ENCODE data around the gene STARD7. TPM values are rescaled to one million over a fixed set of nuclear protein-coding genes. Genes with fewer than 3 reads are reported as not detected.

Gene STARD7
- total RNA-seq, 2 donors from 2014 or later: 145 to 159 TPM

GRCh38 chr2:96245609-96246390, 37.2 kb upstream of the STARD7 start:
- Mint-ChIP-seq H3K27me3 (ENCODE audit: insufficient read depth) (peaks cover 1% of the 10 kb centered on the region), H3K27ac (no peak overlapping the region), H3K36me3 (ENCODE audit: low read depth) (peaks cover 4% of the 10 kb centered on the region), H3K9me3 (no peaks in the 10 kb centered on the region), H3K4me3 (no peak overlapping the region), H3K4me1 (peaks cover 7% of the 10 kb centered on the region)
- WGBS, 2 experiments (ENCODE audit: insufficient coverage in 1 of 2, insufficient read length in 1 of 2): 92 to 95% methylated on average over 5 to 8 of the region's 8 CpGs
- no peaks in the 10 kb centered on the region for H3K27me3 ChIP-seq (ENCODE audit: control insufficient read depth, insufficient read depth, low read length, poor library complexity, severe bottlenecking)
- no peaks in the 10 kb centered on the region for H3K4me1 ChIP-seq (ENCODE audit: control insufficient read depth, insufficient read depth, low read length)
- H3K36me3 ChIP-seq (ENCODE audit: control insufficient read depth, insufficient read depth, low read length): no peaks in the 10 kb centered on the region
- no peak for DNase-seq
- H3K9me3 ChIP-seq (ENCODE audit: control insufficient read depth, low read length): no peaks in the 10 kb centered on the region
- H3K27ac ChIP-seq (ENCODE audit: low read depth, low read length): no peak overlapping the region
- no peak overlapping the region for H3K9ac ChIP-seq (ENCODE audit: extremely low read depth, low read length, poor library complexity, severe bottlenecking)
- no peak overlapping the region for H3K4me3 ChIP-seq (ENCODE audit: low read length)
- TF ChIP-seq, protein P1, sequence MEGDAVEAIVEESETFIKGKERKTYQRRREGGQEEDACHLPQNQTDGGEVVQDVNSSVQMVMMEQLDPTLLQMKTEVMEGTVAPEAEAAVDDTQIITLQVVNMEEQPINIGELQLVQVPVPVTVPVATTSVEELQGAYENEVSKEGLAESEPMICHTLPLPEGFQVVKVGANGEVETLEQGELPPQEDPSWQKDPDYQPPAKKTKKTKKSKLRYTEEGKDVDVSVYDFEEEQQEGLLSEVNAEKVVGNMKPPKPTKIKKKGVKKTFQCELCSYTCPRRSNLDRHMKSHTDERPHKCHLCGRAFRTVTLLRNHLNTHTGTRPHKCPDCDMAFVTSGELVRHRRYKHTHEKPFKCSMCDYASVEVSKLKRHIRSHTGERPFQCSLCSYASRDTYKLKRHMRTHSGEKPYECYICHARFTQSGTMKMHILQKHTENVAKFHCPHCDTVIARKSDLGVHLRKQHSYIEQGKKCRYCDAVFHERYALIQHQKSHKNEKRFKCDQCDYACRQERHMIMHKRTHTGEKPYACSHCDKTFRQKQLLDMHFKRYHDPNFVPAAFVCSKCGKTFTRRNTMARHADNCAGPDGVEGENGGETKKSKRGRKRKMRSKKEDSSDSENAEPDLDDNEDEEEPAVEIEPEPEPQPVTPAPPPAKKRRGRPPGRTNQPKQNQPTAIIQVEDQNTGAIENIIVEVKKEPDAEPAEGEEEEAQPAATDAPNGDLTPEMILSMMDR (conservative IDR thresholded peaks at IDR 0.05): no peak

GRCh38 chr2:96243843-96244242, 35.2 kb upstream of the STARD7 start:
- Mint-ChIP-seq H3K9me3 (no peaks in the 10 kb centered on the region), H3K4me3 (no peak overlapping the region), H3K36me3 (ENCODE audit: low read depth) (peaks cover 10% of the 10 kb centered on the region), H3K27me3 (ENCODE audit: insufficient read depth) (peaks cover 1% of the 10 kb centered on the region), H3K4me1 (peaks cover 7% of the 10 kb centered on the region), H3K27ac (no peak overlapping the region)
- Histone ChIP-seq H3K36me3 (ENCODE audit: control insufficient read depth, insufficient read depth, low read length) (no peaks in the 10 kb centered on the region), H3K4me3 (ENCODE audit: low read length) (no peak overlapping the region), H3K27ac (ENCODE audit: low read depth, low read length) (no peak overlapping the region), H3K27me3 (ENCODE audit: control insufficient read depth, insufficient read depth, low read length, poor library complexity, severe bottlenecking) (no peaks in the 10 kb centered on the region), H3K9ac (ENCODE audit: extremely low read depth, low read length, poor library complexity, severe bottlenecking) (no peak overlapping the region), H3K9me3 (ENCODE audit: control insufficient read depth, low read length) (no peaks in the 10 kb centered on the region), H3K4me1 (ENCODE audit: control insufficient read depth, insufficient read depth, low read length) (no peaks in the 10 kb centered on the region)
- no peak for DNase-seq
- TF ChIP-seq, protein P1 (conservative IDR thresholded peaks at IDR 0.05): no peak
- 60 to 91% methylated on average over 1 to 5 of the region's 5 CpGs for WGBS, 2 experiments (ENCODE audit: insufficient coverage in 1 of 2, insufficient read length in 1 of 2)

GRCh38 chr2:96241900-96242611, 33.4 kb upstream of the STARD7 start:
- H3K36me3 Mint-ChIP-seq (ENCODE audit: low read depth): peaks cover 10% of the 10 kb centered on the region
- H3K9me3 Mint-ChIP-seq: no peaks in the 10 kb centered on the region
- Histone ChIP-seq H3K27ac (ENCODE audit: low read depth, low read length) (no peak overlapping the region), H3K4me1 (ENCODE audit: control insufficient read depth, insufficient read depth, low read length) (no peaks in the 10 kb centered on the region), H3K4me3 (ENCODE audit: low read length) (no peak overlapping the region), H3K36me3 (ENCODE audit: control insufficient read depth, insufficient read depth, low read length) (no peaks in the 10 kb centered on the region), H3K9me3 (ENCODE audit: control insufficient read depth, low read length) (no peaks in the 10 kb centered on the region), H3K27me3 (ENCODE audit: control insufficient read depth, insufficient read depth, low read length, poor library complexity, severe bottlenecking) (no peaks in the 10 kb centered on the region), H3K9ac (ENCODE audit: extremely low read depth, low read length, poor library complexity, severe bottlenecking) (no peak overlapping the region)
- TF ChIP-seq, protein P1 (conservative IDR thresholded peaks at IDR 0.05): no peak
- H3K27me3 Mint-ChIP-seq (ENCODE audit: insufficient read depth): peaks cover 1% of the 10 kb centered on the region
- no peak overlapping the region for H3K4me3 Mint-ChIP-seq
- peaks cover 7% of the 10 kb centered on the region for H3K4me1 Mint-ChIP-seq
- DNase-seq: no peak
- H3K27ac Mint-ChIP-seq: no peak overlapping the region
- WGBS, 2 experiments (ENCODE audit: insufficient coverage in 1 of 2, insufficient read length in 1 of 2): 91 to 97% methylated on average over 5 of the region's 5 CpGs

Measured in endodermal cell (in vitro differentiated cells).